HG02943 (cell line): ENCODE data around the gene MROH7.
A peak's percentile ranks its signal among the peaks of the same experiment; 100 is the strongest.

Experiments
- ATAC-seq: cut with Tn5 transposase; IDR thresholded peaks from one replicate; pipeline ENCODE4 v1.9.1; 2021; ENCODE audit warnings: mild to moderate bottlenecking, low read depth, moderate library complexity; ENCODE audit not compliant: unreplicated experiment

Gene MROH7

DNA sequence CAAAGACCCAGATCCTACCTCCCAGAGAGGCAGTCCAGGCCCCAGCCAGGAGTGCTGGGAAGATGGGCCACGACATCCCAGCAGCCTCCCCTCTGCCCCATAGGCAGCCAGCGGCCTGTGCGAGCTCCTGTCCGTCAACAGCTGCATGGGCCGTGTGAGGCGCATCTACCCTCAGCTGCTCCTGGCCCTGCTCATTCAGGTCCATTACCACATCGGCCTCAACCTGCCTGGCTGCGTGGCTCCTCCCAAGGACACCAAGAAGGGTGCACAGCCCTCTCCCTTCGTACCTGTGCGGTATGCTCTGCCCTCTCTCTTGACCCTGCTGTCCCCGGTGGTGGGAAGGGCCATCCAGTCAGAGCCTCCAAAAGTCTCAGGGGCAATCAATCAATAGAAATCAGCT lies 44.6 kb downstream of the MROH7 start:
- ATAC-seq, result no peak

- no peak for ATAC-seq
These were observed 53.2 kb downstream of the MROH7 start for GRCh38 chr1:54694771-54695170.

GRCh38 chr1:54695221-54695620 lies 53.6 kb downstream of the MROH7 start:
- no peak for ATAC-seq

GRCh38 chr1:54695764-54696163 lies 54.2 kb downstream of the MROH7 start:
- no peak for ATAC-seq

DNA sequence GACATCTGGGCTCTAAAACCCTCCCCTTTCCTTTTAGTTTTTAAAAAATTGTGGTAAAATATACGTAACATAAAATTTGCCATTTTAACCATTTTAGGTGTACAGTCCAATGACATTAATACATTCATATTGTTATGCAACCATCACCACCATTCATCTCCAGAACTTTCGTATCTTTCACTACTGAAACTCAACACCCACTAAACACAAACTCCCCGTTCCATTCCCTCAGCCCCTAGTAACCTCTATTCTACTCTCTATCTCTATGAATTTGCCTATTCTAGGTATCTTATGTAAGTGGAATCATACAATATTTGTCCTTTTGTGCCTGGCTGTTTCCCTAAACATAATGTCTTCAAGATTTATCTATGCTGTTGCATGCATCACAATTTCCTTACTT lies 54.7 kb downstream of the MROH7 start:
- no peak for ATAC-seq

- no peak for ATAC-seq
These were observed 56.3 kb downstream of the MROH7 start for GRCh38 chr1:54697896-54698295.

DNA sequence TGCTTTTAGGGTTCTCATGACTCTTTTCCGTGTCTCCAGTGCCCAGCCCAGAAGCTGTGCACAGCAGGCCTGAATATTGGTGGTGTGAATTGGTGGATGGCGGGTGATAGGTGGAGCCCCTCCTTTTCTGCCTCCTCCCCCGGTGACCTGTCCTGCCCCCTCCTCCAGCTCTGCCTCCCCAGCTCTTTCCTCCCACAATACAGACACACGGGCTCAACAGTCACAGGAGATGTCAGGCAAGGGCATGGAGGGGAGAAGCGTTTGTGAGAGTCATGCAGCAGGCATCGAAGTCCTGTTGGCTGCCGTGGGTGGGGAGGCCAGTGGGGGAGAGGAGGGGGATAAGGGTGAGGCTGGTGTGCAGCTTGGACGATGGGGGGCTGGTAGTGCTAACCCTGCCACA lies 56.8 kb downstream of the MROH7 start:
- ATAC-seq, result no peak

DNA sequence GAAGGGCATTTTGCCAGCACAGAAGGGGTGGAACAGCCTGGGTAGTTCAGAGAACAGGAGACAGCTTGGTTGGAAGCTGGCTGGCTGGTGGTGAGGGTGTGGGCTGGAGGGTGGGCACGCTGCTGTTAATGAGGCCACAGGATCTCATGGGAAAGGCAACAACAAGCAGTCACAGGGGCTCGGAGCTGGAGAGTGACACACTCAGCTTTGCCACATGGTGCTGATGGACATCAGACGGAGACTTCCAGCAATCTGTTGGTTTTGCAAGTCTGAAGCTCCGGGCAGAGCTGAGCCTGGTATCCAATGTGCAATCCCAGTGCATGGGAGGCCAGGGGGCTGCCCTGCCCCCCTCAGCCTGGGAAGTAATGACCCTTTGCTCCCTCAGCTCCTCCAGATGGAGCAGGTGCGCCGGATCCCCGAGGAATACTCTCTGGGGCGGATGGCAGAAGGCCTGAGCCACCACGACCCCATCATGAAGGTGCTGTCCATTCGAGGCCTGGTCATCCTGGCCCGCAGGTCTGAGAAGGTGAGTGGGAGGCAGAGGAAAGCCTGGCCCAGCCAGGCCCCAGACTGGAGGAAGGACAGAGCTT lies 58.4 kb downstream of the MROH7 start:
- ATAC-seq, result no peak

DNA sequence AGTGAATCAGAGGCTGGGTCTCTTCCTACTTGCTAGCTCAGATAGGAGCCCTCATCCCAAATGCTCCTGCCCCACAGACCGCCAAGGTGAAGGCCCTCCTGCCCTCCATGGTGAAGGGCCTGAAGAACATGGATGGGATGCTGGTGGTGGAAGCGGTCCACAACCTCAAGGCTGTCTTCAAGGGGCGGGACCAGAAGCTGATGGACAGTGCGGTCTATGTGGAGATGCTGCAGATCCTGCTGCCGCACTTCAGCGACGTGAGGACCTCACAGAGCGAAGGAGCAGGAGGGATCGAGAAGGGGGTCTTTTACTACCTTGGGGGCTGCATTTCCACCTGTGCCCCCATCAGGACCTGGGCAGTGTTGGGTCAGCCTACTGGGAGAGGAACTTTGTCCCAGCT lies 59.5 kb downstream of the MROH7 start:
- no peak for ATAC-seq

DNA sequence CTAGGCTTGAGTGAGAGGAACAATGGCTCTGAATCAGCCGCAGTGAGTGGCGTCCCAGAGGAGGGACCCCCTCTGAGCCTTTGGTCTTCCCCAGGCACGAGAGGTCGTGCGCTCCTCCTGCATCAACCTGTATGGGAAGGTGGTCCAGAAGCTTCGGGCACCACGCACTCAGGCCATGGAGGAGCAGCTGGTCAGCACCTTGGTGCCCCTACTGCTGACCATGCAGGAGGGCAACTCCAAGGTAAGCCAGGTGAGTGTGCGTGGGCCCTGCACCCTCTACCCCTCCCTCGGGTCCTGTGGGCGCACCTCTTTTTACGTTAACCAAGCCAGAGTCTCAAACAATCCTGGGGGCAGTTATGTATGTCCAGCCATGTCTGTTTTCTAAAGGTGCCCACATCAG lies 60.4 kb downstream of the MROH7 start:
- no peak for ATAC-seq

- ATAC-seq, result no peak
These were observed 61.9 kb downstream of the MROH7 start for GRCh38 chr1:54703471-54703870.

DNA sequence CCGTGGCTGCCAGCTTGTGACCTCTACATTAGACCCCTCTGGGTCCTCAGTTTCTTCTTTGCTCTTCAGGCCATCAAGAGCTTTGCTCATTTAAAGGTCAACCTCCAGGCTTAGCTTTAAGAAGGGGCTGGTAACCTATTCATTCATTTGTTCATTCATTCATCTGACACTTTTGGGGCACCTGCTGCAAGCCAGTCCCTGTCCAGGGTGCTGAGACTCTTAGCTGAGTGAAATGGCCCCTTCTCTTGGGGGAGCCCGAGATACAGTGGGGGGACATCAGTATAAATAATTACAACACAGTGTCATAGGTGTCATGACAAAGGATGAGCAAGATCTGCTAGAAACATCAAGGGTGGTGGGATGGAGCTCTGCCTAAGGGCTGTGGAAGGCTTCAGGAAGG lies 63.6 kb downstream of the MROH7 start:
- ATAC-seq, result no peak

DNA sequence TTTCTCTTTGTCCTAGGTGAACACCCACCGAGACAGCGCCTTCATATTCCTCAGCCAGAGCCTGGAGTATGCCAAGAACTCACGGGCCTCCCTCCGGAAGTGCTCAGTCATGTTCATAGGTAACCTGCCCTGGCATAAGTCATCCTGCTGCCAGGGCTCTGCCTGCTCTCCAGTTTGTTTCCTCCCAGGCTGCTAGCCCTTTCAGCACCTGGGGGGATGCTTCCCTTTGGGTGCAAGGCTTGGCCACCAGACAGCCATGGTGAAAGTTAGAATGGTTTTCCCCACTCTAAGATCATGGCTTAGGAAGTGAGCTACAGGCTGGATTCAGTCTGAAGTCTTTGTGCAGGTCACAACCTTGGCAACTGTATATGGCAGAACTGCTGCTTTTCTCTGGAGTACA lies 64.8 kb downstream of the MROH7 start:
- no peak for ATAC-seq

DNA sequence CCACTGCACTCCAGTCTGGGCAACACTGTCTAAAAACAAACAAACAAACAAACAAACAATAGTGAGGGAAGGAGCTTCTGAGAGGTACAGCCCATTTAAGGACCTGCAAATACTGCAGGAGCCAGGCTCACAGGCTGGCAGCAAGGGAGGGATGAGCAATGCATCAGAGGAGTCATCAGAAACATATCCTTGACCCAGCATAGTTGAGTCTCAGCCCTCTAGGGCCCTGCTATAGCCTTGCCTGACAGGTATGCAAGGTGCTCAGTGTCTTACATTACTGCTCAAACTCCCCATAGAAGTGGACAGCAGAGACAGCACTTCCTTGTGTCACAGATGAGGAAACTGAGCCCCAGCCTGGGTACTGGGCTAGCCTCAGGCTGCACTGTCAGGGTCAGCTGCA lies 66.8 kb downstream of the MROH7 start:
- no peak for ATAC-seq

GRCh38 chr1:54709547-54710292 lies 68.1 kb downstream of the MROH7 start:
- ATAC-seq, result no peak

- no peak for ATAC-seq
These were observed 68.8 kb downstream of the MROH7 start for GRCh38 chr1:54710434-54710833.

DNA sequence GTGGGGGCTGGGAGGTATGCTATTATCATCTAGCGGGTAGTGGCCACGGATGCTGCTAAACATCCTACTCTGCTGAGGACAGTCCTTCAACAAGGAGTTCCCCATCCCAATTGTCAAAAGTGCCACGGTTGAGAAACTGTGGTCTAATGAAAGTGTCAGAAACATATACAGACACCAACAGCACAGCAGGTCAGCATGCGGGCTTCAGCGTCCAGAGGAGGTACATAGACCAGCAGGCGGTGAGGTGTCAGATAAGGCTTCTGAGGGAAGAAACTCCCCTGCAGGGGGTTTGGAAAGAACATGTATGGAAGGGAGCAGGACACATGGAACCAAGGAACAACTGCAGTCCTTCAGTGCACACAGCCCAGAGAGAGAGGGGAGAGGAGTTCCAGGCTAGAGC lies 69.3 kb downstream of the MROH7 start:
- ATAC-seq, result no peak

DNA sequence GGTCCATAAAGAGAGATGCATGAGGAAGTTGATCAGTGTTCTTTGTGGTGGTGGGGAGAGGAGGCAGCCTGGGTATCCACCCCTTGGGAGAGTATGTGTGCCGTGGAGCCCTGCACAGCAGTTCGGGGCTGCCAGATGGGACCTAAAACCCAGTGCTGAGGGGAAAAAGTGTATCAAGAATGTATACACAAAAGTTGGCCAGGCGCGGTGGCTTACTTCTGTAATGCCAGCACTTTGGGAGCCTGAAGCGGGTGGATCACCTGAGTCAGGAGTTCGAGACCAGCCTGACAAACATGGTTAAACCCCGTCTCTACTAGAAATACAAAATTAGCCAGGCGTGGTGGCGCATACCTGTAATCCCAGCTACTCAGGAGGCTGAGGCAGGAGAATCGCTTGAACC lies 70.0 kb downstream of the MROH7 start:
- ATAC-seq, result no peak

DNA sequence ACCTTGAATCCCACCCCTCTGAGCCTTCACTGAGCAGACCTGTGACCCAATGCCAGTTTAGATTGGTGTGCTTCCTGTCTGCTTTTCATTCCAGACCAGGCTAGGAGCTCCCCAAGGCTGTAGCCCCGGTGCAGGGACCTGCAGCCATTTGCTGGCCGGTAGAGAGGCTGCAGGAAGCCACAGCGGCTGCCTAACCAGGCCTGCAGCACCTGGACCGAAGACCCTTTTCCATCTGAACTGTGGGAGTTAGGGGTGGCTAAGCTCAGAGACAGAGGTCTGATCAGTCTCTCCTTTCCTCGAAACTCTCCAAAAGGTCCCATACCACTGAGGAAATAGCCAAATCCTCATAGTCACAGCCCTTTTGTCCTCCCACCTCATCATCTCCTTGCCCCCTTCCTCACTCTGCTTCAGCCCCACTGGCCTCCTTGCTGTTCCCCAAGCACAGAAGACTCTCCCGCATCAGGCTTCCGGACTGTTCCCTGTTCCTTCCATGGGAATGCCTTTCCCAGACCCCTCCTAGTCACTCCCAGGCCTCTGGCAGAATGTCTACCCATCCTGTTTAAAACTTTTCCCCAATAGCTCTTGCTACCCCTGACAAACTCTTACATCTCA lies 73.4 kb downstream of the MROH7 start:
- no peak for ATAC-seq

DNA sequence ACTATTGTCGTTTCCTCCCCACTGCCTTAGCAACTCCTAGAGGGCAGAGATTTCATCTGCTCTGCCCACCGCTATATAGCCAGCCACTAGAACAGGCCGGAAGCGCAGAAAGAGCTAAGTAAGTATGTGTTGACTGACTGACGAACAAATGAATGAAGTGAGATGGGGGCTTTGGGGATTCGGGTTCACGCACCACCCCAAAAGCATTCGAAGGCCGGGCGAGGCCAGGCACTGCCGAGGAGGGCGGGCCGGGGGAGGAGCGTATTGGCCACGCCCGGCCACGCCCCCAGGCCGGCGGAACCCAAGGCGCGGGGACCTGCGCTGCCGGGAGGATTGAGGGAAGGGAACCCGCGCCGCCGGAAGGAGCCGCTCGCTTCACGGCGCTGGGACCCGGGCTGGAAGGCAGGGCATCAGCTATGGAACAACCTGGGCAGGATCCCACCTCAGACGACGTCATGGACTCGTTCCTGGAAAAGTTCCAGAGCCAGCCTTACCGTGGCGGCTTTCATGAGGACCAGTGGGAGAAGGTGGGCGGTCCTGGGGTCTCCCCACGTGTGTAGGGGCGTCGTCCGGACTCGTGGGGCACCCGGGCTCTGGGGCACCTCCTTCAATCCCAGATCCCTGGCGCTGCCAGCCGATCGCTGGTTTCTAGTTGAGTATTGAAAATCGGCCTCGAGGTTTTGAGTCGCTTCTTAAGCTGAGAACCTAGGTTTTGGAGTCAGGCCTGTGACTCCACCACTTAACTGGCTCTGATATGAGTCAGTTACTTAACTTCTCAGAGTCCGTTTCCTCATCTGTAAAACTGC lies 74.1 kb downstream of the MROH7 start, which contains the start of gene TTC4:
Gene TTC4 (plus strand): TSS at position 369 of the 806 bp plus-strand sequence. CDS start 48 bp downstream, at position 417.
- ATAC-seq, result peak; percentile 93
